SK-N-SH (cell line): ENCODE measurements around the gene FERD3L.
A peak's percentile ranks its signal among the peaks of the same experiment; 100 is the strongest.

Experiments
- EZH2phosphoT487 ChIP-seq: fragments of 200-600 bp; sonication (generic); IDR thresholded peaks from 2 replicates; pipeline ENCODE4 v1.6.1; 2017; ENCODE audit warnings: low read depth, mixed run types, mild to moderate bottlenecking, antibody characterized with exemption, moderate library complexity, borderline replicate concordance
- RCOR1 ChIP-seq: fragments of 150-350 bp; IDR thresholded peaks from 2 replicates; pipeline ENCODE4 v1.6.1; 2017; ENCODE audit warnings: antibody characterized with exemption, low read length
- SIN3A ChIP-seq: IDR thresholded peaks from 2 replicates; pipeline ENCODE4 v1.6.1; 2012; ENCODE audit warnings: low read depth, mild to moderate bottlenecking, low read length, moderate library complexity, borderline replicate concordance
- TF ChIP-seq, protein P1 (sequence below): fragments of 200-600 bp; sonication (generic); IDR thresholded peaks from 2 replicates; pipeline ENCODE4 v1.6.1; 2017; ENCODE audit warnings: antibody characterized with exemption, mild to moderate bottlenecking, moderate library complexity
- TF ChIP-seq, protein P2 (sequence below): IDR thresholded peaks from 2 replicates; pipeline ENCODE4; 2012
- TF ChIP-seq, protein P3 (sequence below): fragments of 150-350 bp; IDR thresholded peaks from 2 replicates; pipeline ENCODE4 v1.6.1; 2017; ENCODE audit warnings: antibody characterized with exemption, low read length, low read depth, borderline replicate concordance

DNA sequence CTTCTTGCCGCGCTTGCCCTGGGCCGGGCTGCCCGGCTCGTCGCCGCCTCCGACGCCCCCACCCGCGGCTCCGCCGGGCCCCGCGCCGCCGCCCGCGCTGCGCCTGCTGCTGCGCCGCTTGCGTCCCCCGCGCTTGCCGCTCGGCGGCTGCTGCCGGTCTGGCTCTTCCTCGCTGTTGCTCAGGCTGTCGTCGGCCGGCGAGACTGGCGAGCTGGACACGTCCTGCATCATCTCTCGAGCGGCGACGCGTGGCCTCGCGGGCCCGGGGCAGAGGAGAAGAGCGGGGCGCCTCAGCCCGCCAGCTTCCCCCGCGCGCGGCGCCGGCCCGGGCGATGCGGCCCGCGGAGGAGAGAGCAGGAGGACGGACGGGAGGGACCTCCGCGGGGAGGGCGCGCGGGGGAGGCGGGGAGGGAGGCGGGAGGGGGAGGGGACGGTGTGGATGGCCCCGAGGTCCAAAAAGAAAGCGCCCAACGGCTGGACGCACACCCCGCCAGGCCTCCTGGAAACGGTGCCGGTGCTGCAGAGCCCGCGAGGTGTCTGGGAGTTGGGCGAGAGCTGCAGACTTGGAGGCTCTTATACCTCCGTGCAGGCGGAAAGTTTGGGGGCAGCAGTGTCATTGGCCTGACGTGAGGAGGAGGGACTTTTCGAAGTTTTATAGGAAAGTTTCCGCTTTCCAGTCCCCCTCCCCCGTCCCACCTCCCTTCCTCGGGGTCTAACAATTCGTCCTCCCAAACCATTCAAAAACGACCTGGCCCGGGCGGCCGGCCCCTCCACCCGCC lies 27.9 kb downstream of the FERD3L start, which contains the start of gene TWIST1:
- TF ChIP-seq EZH2phosphoT487 (no peak), RCOR1 (peak; percentile 98), SIN3A (peak; percentile 99)
- TF ChIP-seq, protein P1, sequence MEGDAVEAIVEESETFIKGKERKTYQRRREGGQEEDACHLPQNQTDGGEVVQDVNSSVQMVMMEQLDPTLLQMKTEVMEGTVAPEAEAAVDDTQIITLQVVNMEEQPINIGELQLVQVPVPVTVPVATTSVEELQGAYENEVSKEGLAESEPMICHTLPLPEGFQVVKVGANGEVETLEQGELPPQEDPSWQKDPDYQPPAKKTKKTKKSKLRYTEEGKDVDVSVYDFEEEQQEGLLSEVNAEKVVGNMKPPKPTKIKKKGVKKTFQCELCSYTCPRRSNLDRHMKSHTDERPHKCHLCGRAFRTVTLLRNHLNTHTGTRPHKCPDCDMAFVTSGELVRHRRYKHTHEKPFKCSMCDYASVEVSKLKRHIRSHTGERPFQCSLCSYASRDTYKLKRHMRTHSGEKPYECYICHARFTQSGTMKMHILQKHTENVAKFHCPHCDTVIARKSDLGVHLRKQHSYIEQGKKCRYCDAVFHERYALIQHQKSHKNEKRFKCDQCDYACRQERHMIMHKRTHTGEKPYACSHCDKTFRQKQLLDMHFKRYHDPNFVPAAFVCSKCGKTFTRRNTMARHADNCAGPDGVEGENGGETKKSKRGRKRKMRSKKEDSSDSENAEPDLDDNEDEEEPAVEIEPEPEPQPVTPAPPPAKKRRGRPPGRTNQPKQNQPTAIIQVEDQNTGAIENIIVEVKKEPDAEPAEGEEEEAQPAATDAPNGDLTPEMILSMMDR = no peak
- TF ChIP-seq, protein P2, sequence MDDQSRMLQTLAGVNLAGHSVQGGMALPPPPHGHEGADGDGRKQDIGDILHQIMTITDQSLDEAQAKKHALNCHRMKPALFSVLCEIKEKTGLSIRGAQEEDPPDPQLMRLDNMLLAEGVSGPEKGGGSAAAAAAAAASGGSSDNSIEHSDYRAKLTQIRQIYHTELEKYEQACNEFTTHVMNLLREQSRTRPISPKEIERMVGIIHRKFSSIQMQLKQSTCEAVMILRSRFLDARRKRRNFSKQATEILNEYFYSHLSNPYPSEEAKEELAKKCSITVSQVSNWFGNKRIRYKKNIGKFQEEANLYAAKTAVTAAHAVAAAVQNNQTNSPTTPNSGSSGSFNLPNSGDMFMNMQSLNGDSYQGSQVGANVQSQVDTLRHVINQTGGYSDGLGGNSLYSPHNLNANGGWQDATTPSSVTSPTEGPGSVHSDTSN = peak; percentile 59
- TF ChIP-seq, protein P3, sequence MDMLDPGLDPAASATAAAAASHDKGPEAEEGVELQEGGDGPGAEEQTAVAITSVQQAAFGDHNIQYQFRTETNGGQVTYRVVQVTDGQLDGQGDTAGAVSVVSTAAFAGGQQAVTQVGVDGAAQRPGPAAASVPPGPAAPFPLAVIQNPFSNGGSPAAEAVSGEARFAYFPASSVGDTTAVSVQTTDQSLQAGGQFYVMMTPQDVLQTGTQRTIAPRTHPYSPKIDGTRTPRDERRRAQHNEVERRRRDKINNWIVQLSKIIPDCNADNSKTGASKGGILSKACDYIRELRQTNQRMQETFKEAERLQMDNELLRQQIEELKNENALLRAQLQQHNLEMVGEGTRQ = no peak
